Neuronal stem cell (in vitro differentiated cells): ENCODE data around the gene BICD1.

ENCODE experiments used
- DNase-seq: peaks from one replicate; pipeline ENCODE4 v3.0.0-alpha.2; 2013; ENCODE audit warnings: low spot score
- H2AFZ ChIP-seq: one replicate; pipeline ENCODE4 v1.6.1; 2013; ENCODE audit warnings: mild to moderate bottlenecking, low read length, inconsistent platforms
- H2AK5ac ChIP-seq: 2 replicates; pipeline ENCODE4 v1.6.1; 2013; ENCODE audit warnings: low read depth, mild to moderate bottlenecking, inconsistent platforms, low read length, moderate library complexity, mixed read lengths
- H2BK120ac ChIP-seq: 2 replicates; pipeline ENCODE4 v1.6.1; 2013; ENCODE audit warnings: low read depth, mild to moderate bottlenecking, inconsistent platforms, low read length, moderate library complexity, mixed read lengths
- H2BK12ac ChIP-seq: one replicate; pipeline ENCODE4 v1.6.1; 2013; ENCODE audit warnings: low read length, inconsistent platforms
- H2BK15ac ChIP-seq: 2 replicates; pipeline ENCODE4 v1.6.1; 2013; ENCODE audit warnings: mild to moderate bottlenecking, low read length, inconsistent platforms, mixed read lengths
- H2BK5ac ChIP-seq: one replicate; pipeline ENCODE4 v1.6.1; 2013; ENCODE audit warnings: inconsistent platforms, mild to moderate bottlenecking, low read length, moderate library complexity
- H3K14ac ChIP-seq: one replicate; pipeline ENCODE4 v1.6.1; 2013; ENCODE audit warnings: low read length, inconsistent platforms
- H3K18ac ChIP-seq: 2 replicates; pipeline ENCODE4 v1.6.1; 2013; ENCODE audit warnings: low read length, inconsistent platforms
- H3K23ac ChIP-seq: 2 replicates; pipeline ENCODE4 v1.6.1; 2013; ENCODE audit warnings: low read depth, mild to moderate bottlenecking, mixed read lengths, low read length, inconsistent platforms; ENCODE audit not compliant: poor library complexity
- H3K27ac ChIP-seq: replicated peaks from 3 replicates; pipeline ENCODE4 v1.5.1; 2013; ENCODE audit warnings: low read length, inconsistent platforms
- H3K27me3 ChIP-seq, 3 experiments: 2 replicates each; pipeline ENCODE4 v1.6.1; 2013; ENCODE audit warnings: low read length in 3 of 3, mild to moderate bottlenecking in 2 of 3, inconsistent platforms in 1 of 3, low read depth in 1 of 3, mixed read lengths in 1 of 3, moderate library complexity in 1 of 3; ENCODE audit not compliant: control insufficient read depth in 3 of 3, insufficient read depth in 3 of 3
- H3K36me3 ChIP-seq, 2 donors: replicated peaks in 1 of 2; 2 replicates each; pipeline ENCODE4 v1.6.1; 2013; ENCODE audit warnings: low read length in 2 of 2; ENCODE audit not compliant: control insufficient read depth in 2 of 2, insufficient read depth in 2 of 2
- H3K4ac ChIP-seq: 2 replicates; pipeline ENCODE4 v1.6.1; 2013; ENCODE audit warnings: inconsistent platforms, mild to moderate bottlenecking, low read length, moderate library complexity
- H3K4me1 ChIP-seq, 2 donors: 1 replicate in 1 of 2; 2 replicates in 1 of 2; pipeline ENCODE4 v1.6.1; 2013; ENCODE audit warnings: low read length in 2 of 2, low read depth in 1 of 2; ENCODE audit not compliant: control insufficient read depth in 2 of 2, insufficient read depth in 1 of 2
- H3K4me2 ChIP-seq: one replicate; pipeline ENCODE4 v1.6.1; 2013; ENCODE audit warnings: mild to moderate bottlenecking, low read length, inconsistent platforms; ENCODE audit not compliant: insufficient read depth, poor library complexity, severe bottlenecking
- H3K4me3 ChIP-seq, 2 donors: 2 replicates each; pipeline ENCODE4 v1.5.1; 2013; ENCODE audit warnings: low read length in 2 of 2, mild to moderate bottlenecking in 2 of 2, inconsistent platforms in 1 of 2, moderate library complexity in 1 of 2
- H3K79me1 ChIP-seq: one replicate; pipeline ENCODE4 v1.6.1; 2013; ENCODE audit warnings: low read depth, mild to moderate bottlenecking, inconsistent platforms, low read length, moderate library complexity
- H3K9ac ChIP-seq: one replicate; pipeline ENCODE4 v1.6.1; 2013; ENCODE audit warnings: mild to moderate bottlenecking, low read depth, low read length, inconsistent platforms; ENCODE audit not compliant: poor library complexity
- H3K9me3 ChIP-seq, 2 donors: replicated peaks in 1 of 2; 2 replicates each; pipeline versions ENCODE3 to v1.6.1; 2013; ENCODE audit warnings: low read length in 2 of 2, mild to moderate bottlenecking in 2 of 2, inconsistent platforms in 1 of 2, low read depth in 1 of 2, mixed read lengths in 1 of 2, moderate library complexity in 1 of 2; ENCODE audit not compliant: control insufficient read depth in 2 of 2, insufficient read depth in 1 of 2
- H4K8ac ChIP-seq: one replicate; pipeline ENCODE4 v1.6.1; 2013; ENCODE audit warnings: low read depth, mild to moderate bottlenecking, inconsistent platforms, low read length, moderate library complexity
- H4K91ac ChIP-seq: one replicate; pipeline ENCODE4 v1.6.1; 2013; ENCODE audit warnings: low read length, low read depth, mild to moderate bottlenecking, inconsistent platforms; ENCODE audit not compliant: poor library complexity
- WGBS, 2 donors: extraction: QIAGEN DNeasy Blood & Tissue Kit; methylation state at CpG; one replicate each; pipeline ENCODE4 v1.1.7; 2013; ENCODE audit warnings: missing lambda C conversion rate in 2 of 2, mixed read lengths in 1 of 2; ENCODE audit not compliant: insufficient read length in 2 of 2, insufficient replicate concordance in 1 of 2; ENCODE audit errors: extremely low coverage in 2 of 2; 5-methylcytosine and 5-hydroxymethylcytosine counted together

BICD1 gene

DNA sequence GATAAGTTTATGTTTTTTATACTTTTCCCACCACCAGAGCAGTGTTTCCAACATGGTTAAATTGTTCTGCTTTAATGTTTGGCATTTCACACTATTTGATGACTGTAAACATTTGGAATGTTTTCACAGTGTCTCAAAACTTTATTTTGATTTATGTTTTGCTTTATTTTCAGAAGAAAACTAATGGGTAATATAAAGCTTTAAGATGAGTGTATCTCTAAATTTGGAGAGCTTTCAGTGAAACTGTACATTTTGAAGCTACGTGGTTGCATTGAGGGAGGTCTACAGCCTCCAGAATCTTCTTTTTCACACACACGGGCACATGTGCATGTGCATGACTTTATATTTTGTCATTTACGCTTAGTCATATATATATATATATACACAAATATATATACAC, 10.7 kb downstream of the BICD1 start:
- no CpG with 5 or more reads among the region's 3 CpGs for WGBS, 2 donors
- no peak overlapping the region for H3K23ac ChIP-seq

DNA sequence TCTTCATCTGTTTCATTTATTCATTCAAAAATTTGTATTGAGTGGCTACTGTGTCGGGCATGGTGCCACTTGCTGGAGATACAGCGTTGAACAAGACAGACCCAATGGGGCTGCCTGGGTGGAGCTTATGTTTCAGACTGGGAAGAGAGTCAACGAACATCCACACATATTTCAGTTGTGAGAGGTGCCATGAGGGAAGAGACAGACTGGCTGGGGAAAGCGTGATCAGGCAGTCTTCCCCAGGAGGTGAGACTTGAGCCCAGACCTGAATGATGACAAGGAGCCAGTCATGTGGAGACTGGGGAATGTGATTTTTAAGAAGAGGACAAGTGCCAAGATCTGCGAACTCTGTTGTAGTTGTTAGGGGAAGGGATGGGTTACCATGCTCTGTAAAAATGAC, 12.2 kb downstream of the BICD1 start:
- Histone ChIP-seq H2AK5ac (no peak overlapping the region), H3K9me3 (no peaks in the 10 kb centered on the region), H3K14ac (no peak overlapping the region), H3K18ac (no peak overlapping the region), H4K8ac (no peak overlapping the region), H3K4ac (no peak overlapping the region), H2AFZ (no peak overlapping the region), H3K23ac (no peak overlapping the region), H3K79me1 (peaks cover under 1% of the 10 kb centered on the region), H3K27me3 (no peaks in the 10 kb centered on the region), H3K4me2 (no peak overlapping the region), H3K4me1 (no peaks in the 10 kb centered on the region), H2BK120ac (no peak overlapping the region), H2BK12ac (no peak overlapping the region), H3K4me3 (no peak overlapping the region), H2BK5ac (no peak overlapping the region), H3K9ac (no peak overlapping the region), H3K36me3 (peaks cover 0 to 4% of the 10 kb centered on the region in 2 donors), H3K27ac (no peak overlapping the region), H4K91ac (no peak overlapping the region), H2BK15ac (no peak overlapping the region)
- DNase-seq, result no peak
- WGBS, 2 donors, result no CpG with 5 or more reads among the region's 5 CpGs

More for the DNA sequence above, 10.7 kb downstream of the BICD1 start:
- no peak overlapping the region for H2BK15ac ChIP-seq
- H4K8ac ChIP-seq, result no peak overlapping the region
- H2BK120ac ChIP-seq, result no peak overlapping the region
- H3K4me1 ChIP-seq, result no peaks in the 10 kb centered on the region
- H3K4me3 ChIP-seq, result no peak overlapping the region
- no peak overlapping the region for H2BK12ac ChIP-seq
- H4K91ac ChIP-seq, result no peak overlapping the region
- H3K18ac ChIP-seq, result no peak overlapping the region
- H3K9ac ChIP-seq, result no peak overlapping the region
- H3K79me1 ChIP-seq, result peaks cover 2% of the 10 kb centered on the region
- H3K4me2 ChIP-seq, result no peak overlapping the region
- DNase-seq, result no peak
- H3K27me3 ChIP-seq, result no peaks in the 10 kb centered on the region
- no peaks in the 10 kb centered on the region for H3K9me3 ChIP-seq
- H3K36me3 ChIP-seq, result peaks cover 0 to 5% of the 10 kb centered on the region in 2 donors
- H3K14ac ChIP-seq, result no peak overlapping the region
- H2AK5ac ChIP-seq, result no peak overlapping the region
- no peak overlapping the region for H3K27ac ChIP-seq
- H2BK5ac ChIP-seq, result no peak overlapping the region
- no peak overlapping the region for H3K4ac ChIP-seq
- H2AFZ ChIP-seq, result no peak overlapping the region

DNA sequence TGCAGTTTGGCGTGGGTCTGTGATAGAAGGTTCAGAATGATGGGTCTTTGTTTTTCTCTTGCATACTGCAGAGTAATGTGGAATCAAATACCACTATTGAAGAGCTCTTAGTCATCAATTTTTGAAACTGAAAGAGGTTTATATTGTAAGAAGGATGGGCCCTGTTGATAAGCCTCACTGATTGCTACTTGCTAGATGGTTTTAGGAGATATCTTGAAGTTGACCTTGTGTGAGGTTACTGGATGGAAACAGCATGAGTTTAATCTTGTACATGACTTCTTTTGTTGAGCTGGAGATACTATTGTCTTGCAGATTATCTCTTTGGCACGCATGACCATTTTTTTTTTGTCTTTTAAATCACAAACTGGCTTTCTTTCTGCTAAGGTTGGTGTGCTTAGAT, 13.8 kb downstream of the BICD1 start:
- H3K4ac ChIP-seq, result no peak overlapping the region
- no peak overlapping the region for H3K14ac ChIP-seq
- no peak overlapping the region for H3K23ac ChIP-seq
- H3K4me2 ChIP-seq, result no peak overlapping the region
- no peak for DNase-seq
- H2AK5ac ChIP-seq, result no peak overlapping the region
- no peaks in the 10 kb centered on the region for H3K79me1 ChIP-seq
- no peak overlapping the region for H4K8ac ChIP-seq
- no peak overlapping the region for H4K91ac ChIP-seq
- peaks cover 0 to 6% of the 10 kb centered on the region in 2 donors for H3K4me1 ChIP-seq
- H2BK12ac ChIP-seq, result no peak overlapping the region
- H2BK120ac ChIP-seq, result no peak overlapping the region
- no peak overlapping the region for H2BK5ac ChIP-seq
- H3K27ac ChIP-seq, result no peak overlapping the region
- H3K36me3 ChIP-seq, result no peaks in the 10 kb centered on the region
- no peak overlapping the region for H3K4me3 ChIP-seq
- no peak overlapping the region for H3K9ac ChIP-seq
- WGBS, 2 donors, result no CpG with 5 or more reads among the region's 2 CpGs
- H3K18ac ChIP-seq, result no peak overlapping the region
- H2BK15ac ChIP-seq, result no peak overlapping the region
- no peaks in the 10 kb centered on the region for H3K27me3 ChIP-seq
- no peaks in the 10 kb centered on the region for H3K9me3 ChIP-seq
- H2AFZ ChIP-seq, result no peak overlapping the region

DNA sequence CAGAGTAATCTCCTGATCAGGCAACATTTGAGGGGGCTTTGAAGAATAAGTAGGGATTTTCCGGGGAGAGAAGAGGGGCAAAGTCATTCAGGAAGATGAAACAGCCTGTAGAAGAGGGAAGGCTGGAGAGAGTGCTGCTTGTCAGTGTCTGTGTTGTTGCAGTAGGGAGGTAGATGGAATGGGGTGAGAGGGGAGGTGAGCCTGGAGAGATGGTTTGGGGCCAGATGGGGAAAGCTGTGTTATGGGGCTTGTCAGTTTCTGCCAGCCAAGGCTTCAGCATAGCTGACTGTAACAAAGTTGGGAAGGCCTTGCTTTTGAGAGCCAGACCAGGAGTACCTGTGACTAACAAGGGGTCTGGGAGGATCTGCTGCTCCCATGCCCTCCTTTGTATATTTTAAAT, 18.0 kb downstream of the BICD1 start:
- no peak for DNase-seq
- WGBS, 2 donors, result no CpG with 5 or more reads among the region's 1 CpG

More for the DNA sequence above, 18.0 kb downstream of the BICD1 start:
- Histone ChIP-seq H3K79me1 (no peaks in the 10 kb centered on the region), H3K27me3 (no peaks in the 10 kb centered on the region), H3K36me3 (no peaks in the 10 kb centered on the region), H3K23ac (no peak overlapping the region), H2BK12ac (no peak overlapping the region), H3K27ac (peak overlapping the region; percentile 47), H2AFZ (no peak overlapping the region), H3K18ac (no peak overlapping the region), H3K4me2 (no peak overlapping the region), H3K4ac (no peak overlapping the region), H4K91ac (no peak overlapping the region), H3K9me3 (no peaks in the 10 kb centered on the region), H3K9ac (no peak overlapping the region), H2BK15ac (no peak overlapping the region), H3K4me1 (peaks cover 0 to 6% of the 10 kb centered on the region in 2 donors), H3K14ac (no peak overlapping the region), H2BK5ac (no peak overlapping the region), H2AK5ac (no peak overlapping the region), H4K8ac (no peak overlapping the region), H2BK120ac (no peak overlapping the region), H3K4me3 (no peak overlapping the region)
